Mesodermal cell (in vitro differentiated cells): ENCODE results near the gene SPRYD7.
"Not testable (repeated sequence)": the region's sequence is repeated elsewhere in the genome, so short reads cannot be mapped to it uniquely, and the experiment has no call there.

Experiments
- H3K27ac ChIP-seq: 2 replicates; pipeline ENCODE4 v1.7.0; 2013; ENCODE audit warnings: mild to moderate bottlenecking, low read depth, low read length, moderate library complexity; ENCODE audit not compliant: severe bottlenecking
- H3K36me3 ChIP-seq: 2 replicates; pipeline ENCODE4 v1.7.1; 2013; ENCODE audit warnings: mild to moderate bottlenecking, low read length, moderate library complexity; ENCODE audit not compliant: control insufficient read depth, insufficient read depth
- H3K4me1 ChIP-seq: one replicate; pipeline ENCODE4 v1.7.1; 2013; ENCODE audit warnings: mild to moderate bottlenecking, low read length; ENCODE audit not compliant: insufficient read depth, control insufficient read depth, poor library complexity, severe bottlenecking
- H3K4me3 ChIP-seq: 2 replicates; pipeline ENCODE4 v1.7.0; 2013; ENCODE audit warnings: low read length, control low read depth, mild to moderate bottlenecking; ENCODE audit not compliant: insufficient read depth, poor library complexity, severe bottlenecking; ENCODE audit errors: extremely low read depth
- H3K9me3 ChIP-seq: 2 replicates; pipeline ENCODE4 v1.7.1; 2013; ENCODE audit warnings: mild to moderate bottlenecking, low read length, moderate library complexity; ENCODE audit not compliant: control insufficient read depth
- WGBS, 2 experiments: methylation state at CpG; one replicate each; pipeline ENCODE4 v1.1.5; 2013; ENCODE audit warnings: missing lambda C conversion rate in 2 of 2; ENCODE audit not compliant: insufficient coverage in 2 of 2; 5-methylcytosine and 5-hydroxymethylcytosine counted together

Gene SPRYD7

GRCh38 chr13:49954674-49955455 is 18.7 kb upstream of the SPRYD7 start:
- WGBS, 2 experiments = 80 to 100% methylated on average over 1 to 2 of the region's 2 CpGs
- H3K4me3 ChIP-seq = no peak overlapping the region
- H3K9me3 ChIP-seq = no peaks in the 10 kb centered on the region
- no peak overlapping the region for H3K27ac ChIP-seq
- H3K4me1 ChIP-seq = no peaks in the 10 kb centered on the region
- H3K36me3 ChIP-seq = no peaks in the 10 kb centered on the region

GRCh38 chr13:49953560-49953959 is 17.4 kb upstream of the SPRYD7 start:
- H3K36me3 ChIP-seq = no peaks in the 10 kb centered on the region
- H3K4me3 ChIP-seq = no peak overlapping the region
- WGBS, 2 experiments = 91 to 92% methylated on average over 1 of the region's 1 CpG
- H3K9me3 ChIP-seq = no peaks in the 10 kb centered on the region
- no peaks in the 10 kb centered on the region for H3K4me1 ChIP-seq
- H3K27ac ChIP-seq = no peak overlapping the region

- H3K4me1 ChIP-seq = no peaks in the 10 kb centered on the region
- H3K27ac ChIP-seq = no peak overlapping the region
- H3K4me3 ChIP-seq = no peak overlapping the region
- no peaks in the 10 kb centered on the region for H3K36me3 ChIP-seq
- 89% methylated on average over 3 of the region's 7 CpGs; no CpG with 5 or more reads in 1 of the 2 experiments for WGBS, 2 experiments
- H3K9me3 ChIP-seq = no peaks in the 10 kb centered on the region
These were observed 15.8 kb upstream of the SPRYD7 start for GRCh38 chr13:49951754-49952535.

- 70 to 100% methylated on average over 1 to 2 of the region's 6 CpGs for WGBS, 2 experiments
- not testable (repeated sequence) for H3K36me3 ChIP-seq, H3K4me1 ChIP-seq, H3K9me3 ChIP-seq, H3K27ac ChIP-seq, H3K4me3 ChIP-seq
These were observed 12.7 kb upstream of the SPRYD7 start for GRCh38 chr13:49948777-49949270.

- WGBS, 2 experiments = 77 to 100% methylated on average over 2 to 3 of the region's 4 CpGs
- no peaks in the 10 kb centered on the region for H3K36me3 ChIP-seq
- no peaks in the 10 kb centered on the region for H3K9me3 ChIP-seq
- no peak overlapping the region for H3K4me3 ChIP-seq
- H3K27ac ChIP-seq = no peak overlapping the region
- peaks cover 6% of the 10 kb centered on the region for H3K4me1 ChIP-seq
These were observed 3.2 kb upstream of the SPRYD7 start for GRCh38 chr13:49939321-49939720.

DNA sequence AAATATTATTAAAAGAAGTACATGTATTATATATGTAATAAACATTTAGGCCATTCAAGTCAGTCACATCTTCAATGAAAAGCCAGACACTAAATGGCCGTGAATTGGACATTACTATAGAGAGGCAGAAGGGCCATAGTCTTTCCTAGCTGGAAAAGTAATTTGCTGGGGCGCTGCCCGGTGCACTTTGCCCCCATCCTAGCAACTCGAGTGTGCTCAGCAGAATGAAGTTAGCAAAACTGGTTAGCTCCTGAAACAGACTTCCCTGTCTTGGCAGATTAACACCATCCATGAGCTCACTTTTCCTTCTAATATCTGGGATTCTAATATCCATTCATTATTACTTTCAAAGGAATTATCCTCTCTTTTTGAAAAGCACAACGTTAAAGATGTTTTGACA is 2.8 kb upstream of the SPRYD7 start:
- Histone ChIP-seq H3K4me3 (no peak overlapping the region), H3K9me3 (no peaks in the 10 kb centered on the region), H3K4me1 (peaks cover 6% of the 10 kb centered on the region), H3K36me3 (no peaks in the 10 kb centered on the region), H3K27ac (no peak overlapping the region)
- WGBS, 2 experiments = 78 to 86% methylated on average over 4 of the region's 5 CpGs

GRCh38 chr13:49938314-49938713 is 2.2 kb upstream of the SPRYD7 start:
- H3K4me1 ChIP-seq = peaks cover 6% of the 10 kb centered on the region
- no peaks in the 10 kb centered on the region for H3K36me3 ChIP-seq
- H3K27ac ChIP-seq = no peak overlapping the region
- no peak overlapping the region for H3K4me3 ChIP-seq
- WGBS, 2 experiments = 74 to 81% methylated on average over 5 of the region's 5 CpGs
- H3K9me3 ChIP-seq = no peaks in the 10 kb centered on the region

DNA sequence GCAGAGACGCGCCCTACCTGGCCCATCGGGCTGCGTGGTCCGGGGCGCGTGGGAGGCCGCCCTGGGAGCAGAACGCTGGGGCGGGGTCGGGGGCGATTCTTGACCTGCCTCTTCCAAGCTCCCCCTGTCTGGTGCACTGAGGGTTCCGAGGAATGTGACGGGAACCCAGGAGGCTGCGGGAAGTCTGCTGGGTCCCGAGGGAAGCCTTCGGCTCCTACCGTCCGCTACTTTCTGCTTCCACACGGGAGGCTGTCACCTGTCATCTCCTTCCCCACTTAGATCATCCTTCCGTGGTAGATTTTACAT is 781 bp upstream of the SPRYD7 start:
- Histone ChIP-seq H3K4me1 (peaks cover 6% of the 10 kb centered on the region), H3K27ac (no peak overlapping the region), H3K4me3 (peak overlapping the region; percentile 82), H3K9me3 (no peaks in the 10 kb centered on the region), H3K36me3 (no peaks in the 10 kb centered on the region)
- 8% methylated on average over 19 to 20 of the region's 21 CpGs for WGBS, 2 experiments

DNA sequence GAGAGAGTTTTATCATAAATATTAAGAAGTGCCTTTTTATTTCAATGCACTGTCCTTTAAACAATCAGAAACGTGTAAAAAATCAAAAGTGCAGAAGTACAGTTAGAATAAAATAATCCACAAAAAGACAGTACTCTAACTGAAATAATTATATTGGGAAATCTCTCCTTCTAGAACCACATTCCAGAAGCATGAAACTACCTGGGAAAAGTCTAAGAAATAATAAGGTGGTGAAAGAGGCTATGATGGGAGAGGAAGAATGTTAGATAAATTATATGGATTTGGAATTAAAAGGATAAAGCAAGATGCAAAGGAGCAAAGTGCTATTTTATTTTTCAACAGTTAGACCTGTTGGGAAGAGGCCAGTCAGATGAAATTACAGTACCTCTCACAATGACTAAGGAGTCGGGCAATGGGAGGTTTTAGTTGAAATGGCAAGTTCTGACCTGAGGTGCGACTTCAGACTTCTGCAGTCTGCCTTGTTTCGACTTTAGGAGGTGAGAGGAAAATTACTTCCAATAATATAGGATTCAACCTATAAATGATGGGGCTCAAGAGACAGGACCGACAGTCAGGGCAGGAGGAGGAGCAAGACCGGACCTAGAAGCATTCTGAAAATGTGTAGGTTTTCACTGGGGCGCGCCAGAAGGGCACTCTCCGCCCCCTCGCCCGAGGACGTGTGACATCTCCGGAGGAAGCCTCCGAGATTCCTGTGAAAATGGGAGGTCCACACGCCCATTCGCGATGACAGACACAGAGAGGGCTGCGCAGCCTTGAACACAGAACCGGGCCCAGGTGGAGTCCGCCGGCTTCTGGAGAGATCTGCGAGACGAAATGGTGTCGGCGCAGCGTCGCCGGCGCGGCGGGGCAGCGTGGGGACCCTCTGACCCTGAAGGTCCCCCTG is 717 bp downstream of the SPRYD7 start:
- Histone ChIP-seq H3K27ac (peak overlapping the region; percentile 76), H3K9me3 (no peaks in the 10 kb centered on the region), H3K4me3 (peak overlapping the region; percentile 82), H3K36me3 (peaks cover 7% of the 10 kb centered on the region), H3K4me1 (peaks cover 6% of the 10 kb centered on the region)
- WGBS, 2 experiments = 0% methylated on average over 26 to 27 of the region's 32 CpGs

GRCh38 chr13:49933511-49933910 is 2.6 kb downstream of the SPRYD7 start:
- Histone ChIP-seq H3K9me3 (no peaks in the 10 kb centered on the region), H3K4me3 (no peak overlapping the region), H3K4me1 (peaks cover 6% of the 10 kb centered on the region), H3K27ac (no peak overlapping the region), H3K36me3 (peaks cover 12% of the 10 kb centered on the region)
- WGBS, 2 experiments = 100% methylated on average over 2 to 3 of the region's 7 CpGs
